K562 (cell line): ENCODE results near the gene ALDH18A1. TPM values are rescaled to one million over a fixed set of nuclear protein-coding genes. Genes with fewer than 3 reads are reported as not detected.

Experiments used
- CBX3 ChIP-seq, 2 experiments: IDR thresholded peaks; 1 replicate in 1 of 2; 2 replicates in 1 of 2; pipeline ENCODE4 v1.6.1; 2012; ENCODE audit warnings: inconsistent platforms in 2 of 2, low read length in 2 of 2, borderline replicate concordance in 1 of 2, control low read depth in 1 of 2
- ELK1 ChIP-seq: sonication (generic); formaldehyde crosslinking; IDR thresholded peaks from 2 replicates; pipeline ENCODE4 v1.8.1; 2022; ENCODE audit warnings: missing genetic modification reagents
- FOXJ2 ChIP-seq: fragments of 200-800 bp; sonication (Bioruptor generic); IDR thresholded peaks from 2 replicates; pipeline ENCODE4 v1.6.1; 2016; ENCODE audit warnings: missing genetic modification characterization, missing compliant biosample characterization
- GTF2A2 ChIP-seq: IDR thresholded peaks from 2 replicates; pipeline ENCODE4 v1.6.1; 2016; ENCODE audit warnings: mild to moderate bottlenecking, missing genetic modification characterization, missing compliant biosample characterization
- RCOR1 ChIP-seq, 2 experiments: IDR thresholded peaks; 2 replicates each; pipeline ENCODE4 v1.6.1; 2012; ENCODE audit warnings: low read depth in 2 of 2, low read length in 2 of 2, borderline replicate concordance in 1 of 2, improper control_type of control experiment in 1 of 2
- RNF219 ChIP-seq: fragments of 250-450 bp; sonication (Bioruptor Pico); IDR thresholded peaks from 2 replicates; pipeline ENCODE4 v1.5.0; 2022; ENCODE audit warnings: mild to moderate bottlenecking
- SNIP1 ChIP-seq: fragments of 450-650 bp; IDR thresholded peaks from 2 replicates; pipeline ENCODE4 v1.7.1; 2017; ENCODE audit warnings: low read depth, mild to moderate bottlenecking
- TAF1 ChIP-seq: IDR thresholded peaks from 2 replicates; pipeline ENCODE4 v1.6.1; 2011; ENCODE audit warnings: mild to moderate bottlenecking, low read length, moderate library complexity; ENCODE audit not compliant: insufficient read depth, control insufficient read depth, severe bottlenecking; ENCODE audit errors: extremely low read depth
- TEAD2 ChIP-seq: fragments of 450-650 bp; IDR thresholded peaks from 2 replicates; pipeline ENCODE4 v1.6.1; 2016; ENCODE audit warnings: missing genetic modification characterization, control low read depth, missing compliant biosample characterization
- TGIF2 ChIP-seq: sonication (generic); formaldehyde crosslinking; IDR thresholded peaks from 2 replicates; pipeline ENCODE4 v1.8.1; 2022; ENCODE audit warnings: mild to moderate bottlenecking, missing genetic modification reagents, moderate library complexity
- ZBTB7A ChIP-seq: IDR thresholded peaks from 2 replicates; pipeline ENCODE4 v1.6.1; 2011; ENCODE audit warnings: low read depth, mild to moderate bottlenecking, low read length, moderate library complexity, borderline replicate concordance; ENCODE audit not compliant: control insufficient read depth
- ZNF232 ChIP-seq: sonication (generic); formaldehyde crosslinking; IDR thresholded peaks from 2 replicates; pipeline ENCODE4 v1.8.0; 2022; ENCODE audit warnings: mild to moderate bottlenecking, missing genetic modification reagents
- ZNF277 ChIP-seq: fragments of 250-450 bp; sonication (Bioruptor Pico); IDR thresholded peaks from 2 replicates; pipeline ENCODE4 v1.8.0; 2022; ENCODE audit warnings: inconsistent platforms, mild to moderate bottlenecking, moderate library complexity, borderline replicate concordance
- ZZZ3 ChIP-seq: fragments of 450-650 bp; IDR thresholded peaks from 2 replicates; pipeline ENCODE4 v1.6.1; 2016; ENCODE audit warnings: antibody characterized with exemption, mild to moderate bottlenecking, moderate library complexity
- polyA plus RNA-seq, 8 experiments: library from polyadenylated mRNA; depleted of rRNA in 4 of 8; stranded (reverse) in 5 of 8; unstranded in 3 of 8; fragments of >200 nt; fragmentation: Nextera tagmentation in 2 of 8; fragmentation: Illumina TruSeq in 1 of 8; extraction: Ambion mirVana in 2 of 8; extraction: Trizol in 1 of 8; gene quantifications; 2 replicates each; pipeline versions ENCODE4 v1.2.1 to v1.2.3, GENCODE V29; 2011 to 2014; ENCODE audit warnings: inconsistent platforms in 1 of 8, missing spikeins in 1 of 8
- total RNA-seq, 7 experiments: library from RNA; depleted of rRNA in 6 of 7; stranded (reverse); fragments of >200 nt in 6 of 7; fragmentation: Illumina TruSeq in 2 of 7; extraction: Trizol in 2 of 7; gene quantifications; 2 replicates each; pipeline versions ENCODE4 v1.2.1 to v1.2.3, GENCODE V29; 2011 to 2021; ENCODE audit warnings: low replicate concordance in 1 of 7
- TF ChIP-seq, protein P1 (sequence below): fragments of 450-650 bp; IDR thresholded peaks from one replicate; pipeline ENCODE4 v1.6.1; 2018; ENCODE audit warnings: mild to moderate bottlenecking, moderate library complexity; ENCODE audit not compliant: partially characterized antibody
- TF ChIP-seq, protein P2 (sequence below): fragments of 450-650 bp; IDR thresholded peaks from 2 replicates; pipeline ENCODE4 v1.6.1; 2017; ENCODE audit warnings: antibody characterized with exemption

ALDH18A1 gene
- total and polyA plus RNA-seq, 9 of the 15 experiments (the other 6 are each of a cell fraction or from before 2014, with no cell fraction given): 12.0 to 83.3 (median 43.8) TPM

- no peak for TF ChIP-seq RNF219 (CRISPR knock-in tag)
- TF ChIP-seq ZBTB7A: no peak
- TF ChIP-seq GTF2A2: no peak
- no peak for TF ChIP-seq SNIP1
- TF ChIP-seq CBX3 (IDR thresholded peaks at IDR 0.05; ENCODE audit: borderline replicate concordance in 1 of 2, low read length in 2 of 2): 0 out of 3 replicates have a peak, but pooled peaks of 1 of the 2 experiments have one; percentile 31
- no peak for TF ChIP-seq ZNF232 (CRISPR knock-in tag)
- TF ChIP-seq, protein P1, sequence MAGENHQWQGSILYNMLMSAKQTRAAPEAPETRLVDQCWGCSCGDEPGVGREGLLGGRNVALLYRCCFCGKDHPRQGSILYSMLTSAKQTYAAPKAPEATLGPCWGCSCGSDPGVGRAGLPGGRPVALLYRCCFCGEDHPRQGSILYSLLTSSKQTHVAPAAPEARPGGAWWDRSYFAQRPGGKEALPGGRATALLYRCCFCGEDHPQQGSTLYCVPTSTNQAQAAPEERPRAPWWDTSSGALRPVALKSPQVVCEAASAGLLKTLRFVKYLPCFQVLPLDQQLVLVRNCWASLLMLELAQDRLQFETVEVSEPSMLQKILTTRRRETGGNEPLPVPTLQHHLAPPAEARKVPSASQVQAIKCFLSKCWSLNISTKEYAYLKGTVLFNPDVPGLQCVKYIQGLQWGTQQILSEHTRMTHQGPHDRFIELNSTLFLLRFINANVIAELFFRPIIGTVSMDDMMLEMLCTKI: no peak
- peak in 1 of 2 experiments; percentile 77; a peak in 2 of 4 replicates for TF ChIP-seq RCOR1 (IDR thresholded peaks at IDR 0.05; ENCODE audit: borderline replicate concordance in 1 of 2, low read depth in 2 of 2, low read length in 2 of 2)
- TF ChIP-seq ZZZ3: no peak
- TF ChIP-seq ELK1: no peak
- TF ChIP-seq, protein P2, sequence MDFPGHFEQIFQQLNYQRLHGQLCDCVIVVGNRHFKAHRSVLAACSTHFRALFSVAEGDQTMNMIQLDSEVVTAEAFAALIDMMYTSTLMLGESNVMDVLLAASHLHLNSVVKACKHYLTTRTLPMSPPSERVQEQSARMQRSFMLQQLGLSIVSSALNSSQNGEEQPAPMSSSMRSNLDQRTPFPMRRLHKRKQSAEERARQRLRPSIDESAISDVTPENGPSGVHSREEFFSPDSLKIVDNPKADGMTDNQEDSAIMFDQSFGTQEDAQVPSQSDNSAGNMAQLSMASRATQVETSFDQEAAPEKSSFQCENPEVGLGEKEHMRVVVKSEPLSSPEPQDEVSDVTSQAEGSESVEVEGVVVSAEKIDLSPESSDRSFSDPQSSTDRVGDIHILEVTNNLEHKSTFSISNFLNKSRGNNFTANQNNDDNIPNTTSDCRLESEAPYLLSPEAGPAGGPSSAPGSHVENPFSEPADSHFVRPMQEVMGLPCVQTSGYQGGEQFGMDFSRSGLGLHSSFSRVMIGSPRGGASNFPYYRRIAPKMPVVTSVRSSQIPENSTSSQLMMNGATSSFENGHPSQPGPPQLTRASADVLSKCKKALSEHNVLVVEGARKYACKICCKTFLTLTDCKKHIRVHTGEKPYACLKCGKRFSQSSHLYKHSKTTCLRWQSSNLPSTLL: no peak
- TF ChIP-seq ZNF277 (CRISPR knock-in tag): no peak
- no peak for TF ChIP-seq TAF1
- peak; percentile 76; the same call in 1 of the 2 replicates for TF ChIP-seq TEAD2 (tag)
- TF ChIP-seq FOXJ2 (tag): peak; percentile 47; the same call in 1 of the 2 replicates
- TF ChIP-seq TGIF2 (CRISPR knock-in tag): no peak
Observed at GRCh38 chr10:95693668-95694534, 37.4 kb upstream of the ALDH18A1 start, which contains the start of gene TCTN3 (continued).
